SK-N-SH treated with all-trans-retinoic acid at 6 μM for 48 hours (cell line): ENCODE results near the gene ASAH2.

Experiments used
- ATAC-seq: fragments of 200-7000 bp; cut with Tn5 transposase; 3 replicates; pipeline ENCODE4 v1.9.1; 2020; ENCODE audit warnings: mild to moderate bottlenecking, moderate library complexity
- ARNTL ChIP-seq: fragments of 450-650 bp; formaldehyde crosslinking; IDR thresholded peaks from 2 replicates; pipeline ENCODE4 v1.5.0; 2020; ENCODE audit warnings: low read depth, mild to moderate bottlenecking, moderate library complexity, borderline replicate concordance
- BACH2 ChIP-seq: fragments of 250-450 bp; sonication (Bioruptor Pico); IDR thresholded peaks from 2 replicates; pipeline ENCODE4 v1.9.0; 2021; ENCODE audit warnings: mild to moderate bottlenecking, borderline replicate concordance
- CREB5 ChIP-seq: fragments of 250-450 bp; sonication (Bioruptor Pico); IDR thresholded peaks from 2 replicates; pipeline ENCODE4 v1.5.1; 2020; ENCODE audit warnings: low read depth, mild to moderate bottlenecking, moderate library complexity
- CSDC2 ChIP-seq: fragments of 250-450 bp; sonication (Bioruptor Pico); IDR thresholded peaks from 2 replicates; pipeline ENCODE4 v1.5.0; 2020; ENCODE audit warnings: mild to moderate bottlenecking, moderate library complexity
- CSRNP3 ChIP-seq: fragments of 250-450 bp; sonication (Bioruptor Pico); IDR thresholded peaks from 2 replicates; pipeline ENCODE4 v1.5.1; 2021; ENCODE audit warnings: mild to moderate bottlenecking, moderate library complexity
- ESRRG ChIP-seq: fragments of 250-450 bp; sonication (Bioruptor Pico); IDR thresholded peaks from 2 replicates; pipeline ENCODE4 v1.6.1; 2021; ENCODE audit warnings: mild to moderate bottlenecking
- GLIS3 ChIP-seq: fragments of 250-450 bp; sonication (Bioruptor Pico); IDR thresholded peaks from 2 replicates; pipeline ENCODE4 v1.5.0; 2020; ENCODE audit warnings: mild to moderate bottlenecking, moderate library complexity
- ISL1 ChIP-seq: fragments of 250-450 bp; sonication (Bioruptor Pico); IDR thresholded peaks from 2 replicates; pipeline ENCODE4 v2.1.2; 2022; ENCODE audit warnings: mild to moderate bottlenecking, moderate library complexity
- OSR1 ChIP-seq: fragments of 250-450 bp; sonication (Bioruptor Pico); IDR thresholded peaks from 2 replicates; pipeline ENCODE4 v1.8.0; 2022; ENCODE audit warnings: moderate library complexity, mild to moderate bottlenecking, inconsistent platforms
- PATZ1 ChIP-seq: fragments of 250-450 bp; sonication (Bioruptor Pico); IDR thresholded peaks from 2 replicates; pipeline ENCODE4 v1.8.0; 2020; ENCODE audit warnings: mild to moderate bottlenecking, moderate library complexity, borderline replicate concordance
- POU6F1 ChIP-seq: fragments of 250-450 bp; sonication (Bioruptor Pico); IDR thresholded peaks from 2 replicates; pipeline ENCODE4 v1.8.0; 2021; ENCODE audit warnings: low read depth, mild to moderate bottlenecking, moderate library complexity, borderline replicate concordance
- PPARA ChIP-seq: fragments of 250-450 bp; sonication (Bioruptor Pico); IDR thresholded peaks from 2 replicates; pipeline ENCODE4 v1.5.0; 2020; ENCODE audit warnings: mild to moderate bottlenecking, borderline replicate concordance
- RARB ChIP-seq: fragments of 250-450 bp; sonication (Bioruptor Pico); IDR thresholded peaks from 2 replicates; pipeline ENCODE4 v1.8.0; 2021; ENCODE audit warnings: mild to moderate bottlenecking, moderate library complexity
- SNAI2 ChIP-seq: fragments of 250-450 bp; sonication (Bioruptor Pico); IDR thresholded peaks from 2 replicates; pipeline ENCODE4 v1.5.0; 2020; ENCODE audit warnings: mild to moderate bottlenecking, moderate library complexity
- TCF4 ChIP-seq: fragments of 250-450 bp; sonication (Bioruptor Pico); IDR thresholded peaks from 2 replicates; pipeline ENCODE4 v1.8.0; 2021; ENCODE audit warnings: mild to moderate bottlenecking, moderate library complexity, borderline replicate concordance
- TSHZ2 ChIP-seq: fragments of 250-450 bp; sonication (Bioruptor Pico); IDR thresholded peaks from 2 replicates; pipeline ENCODE4 v1.5.0; 2020; ENCODE audit warnings: mild to moderate bottlenecking, moderate library complexity
- ZC3H10 ChIP-seq: fragments of 250-450 bp; sonication (Bioruptor Pico); IDR thresholded peaks from 2 replicates; pipeline ENCODE4 v1.5.1; 2021; ENCODE audit warnings: mild to moderate bottlenecking, moderate library complexity
- ZFP3 ChIP-seq: fragments of 250-450 bp; sonication (Bioruptor Pico); IDR thresholded peaks from 2 replicates; pipeline ENCODE4 v1.5.0; 2020; ENCODE audit warnings: mild to moderate bottlenecking, moderate library complexity
- ZFP30 ChIP-seq: fragments of 450-650 bp; formaldehyde crosslinking; IDR thresholded peaks from 2 replicates; pipeline ENCODE4 v1.5.0; 2022; ENCODE audit warnings: mild to moderate bottlenecking, moderate library complexity
- ZNF565 ChIP-seq: fragments of 450-650 bp; formaldehyde crosslinking; conservative IDR thresholded peaks from 2 replicates; pipeline ENCODE4 v1.5.0; 2020; ENCODE audit warnings: low read depth, mild to moderate bottlenecking, moderate library complexity
- ZNF70 ChIP-seq: fragments of 450-650 bp; formaldehyde crosslinking; IDR thresholded peaks from 2 replicates; pipeline ENCODE4 v1.5.0; 2020; ENCODE audit warnings: mild to moderate bottlenecking, moderate library complexity
- ZNF8 ChIP-seq: fragments of 450-650 bp; formaldehyde crosslinking; IDR thresholded peaks from 2 replicates; pipeline ENCODE4 v1.5.0; 2020; ENCODE audit warnings: mild to moderate bottlenecking, moderate library complexity

The ASAH2 gene

GRCh38 chr10:50279489-50279888, 28.2 kb upstream of the ASAH2 start:
- no peak for TF ChIP-seq ESRRG
- TF ChIP-seq ZNF8 (CRISPR knock-in tag): no peak
- TF ChIP-seq ZNF565 (CRISPR knock-in tag): no peak
- TF ChIP-seq PATZ1: no peak
- TF ChIP-seq ISL1 (CRISPR knock-in tag): no peak
- no peak for TF ChIP-seq CSDC2 (CRISPR knock-in tag)
- no peak for TF ChIP-seq ZC3H10 (CRISPR knock-in tag)
- no peak for TF ChIP-seq TCF4 (CRISPR knock-in tag)
- no peak for TF ChIP-seq ZFP3 (CRISPR knock-in tag)
- no peak for TF ChIP-seq BACH2 (CRISPR knock-in tag)
- peak; percentile 59 for ATAC-seq

GRCh38 chr10:50275650-50276235, 24.4 kb upstream of the ASAH2 start:
- no peak for TF ChIP-seq GLIS3
- no peak for TF ChIP-seq ZNF8 (CRISPR knock-in tag)
- no peak for TF ChIP-seq PPARA (CRISPR knock-in tag)
- no peak for TF ChIP-seq CSRNP3 (CRISPR knock-in tag)
- no peak for TF ChIP-seq SNAI2 (CRISPR knock-in tag)
- TF ChIP-seq POU6F1: no peak
- no peak for TF ChIP-seq BACH2 (CRISPR knock-in tag)
- no peak for TF ChIP-seq RARB (CRISPR knock-in tag)
- TF ChIP-seq CSDC2 (CRISPR knock-in tag): no peak
- TF ChIP-seq ZNF70 (CRISPR knock-in tag): no peak
- TF ChIP-seq TSHZ2 (CRISPR knock-in tag): no peak
- TF ChIP-seq TCF4 (CRISPR knock-in tag): no peak
- no peak for TF ChIP-seq ZC3H10 (CRISPR knock-in tag)
- no peak for TF ChIP-seq ZFP30 (CRISPR knock-in tag)
- no peak for TF ChIP-seq ZFP3 (CRISPR knock-in tag)
- TF ChIP-seq OSR1 (CRISPR knock-in tag): no peak
- no peak for TF ChIP-seq CREB5 (CRISPR knock-in tag)
- TF ChIP-seq ZNF565 (CRISPR knock-in tag): no peak
- no peak for TF ChIP-seq ISL1 (CRISPR knock-in tag)
- no peak for TF ChIP-seq ARNTL
- peak; percentile 74 for ATAC-seq

GRCh38 chr10:50272531-50272930, 21.2 kb upstream of the ASAH2 start:
- TF ChIP-seq SNAI2 (CRISPR knock-in tag) (no peak), CSDC2 (CRISPR knock-in tag) (no peak), ZFP3 (CRISPR knock-in tag) (no peak), GLIS3 (no peak)
- no peak for ATAC-seq
